ACC112 (cell line): Measurements from ENCODE around the gene RIC8B.

ENCODE experiments used
- H2AFZ ChIP-seq: fragments of 200-600 bp; sonication (generic); one replicate; pipeline ENCODE4 v1.6.0; 2017; ENCODE audit warnings: antibody characterized with exemption, low read length; ENCODE audit not compliant: unreplicated experiment
- H3K27ac ChIP-seq: fragments of 200-600 bp; sonication (generic); 2 replicates; pipeline ENCODE4 v1.5.1; 2014; ENCODE audit warnings: low read depth, mild to moderate bottlenecking, antibody characterized with exemption, low read length, moderate library complexity
- H3K27me3 ChIP-seq: fragments of 200-600 bp; sonication (generic); 2 replicates; pipeline ENCODE4 v1.6.1; 2014; ENCODE audit warnings: mild to moderate bottlenecking, antibody characterized with exemption, low read length, moderate library complexity, mixed read lengths; ENCODE audit not compliant: insufficient read depth
- H3K36me3 ChIP-seq: fragments of 200-600 bp; sonication (generic); 2 replicates; pipeline ENCODE4 v1.6.1; 2016; ENCODE audit warnings: mild to moderate bottlenecking, antibody characterized with exemption, low read length, moderate library complexity, mixed read lengths; ENCODE audit not compliant: insufficient read depth
- H3K4me1 ChIP-seq: fragments of 200-600 bp; sonication (generic); one replicate; pipeline ENCODE4 v1.6.1; 2016; ENCODE audit warnings: low read length, mixed read lengths; ENCODE audit not compliant: insufficient read depth, unreplicated experiment, control insufficient read depth
- H3K4me3 ChIP-seq: fragments of 200-600 bp; sonication (generic); 2 replicates; pipeline ENCODE4 v1.5.1; 2014; ENCODE audit warnings: mild to moderate bottlenecking, low read depth, low read length
- H3K79me2 ChIP-seq: fragments of 200-600 bp; sonication (generic); one replicate; pipeline ENCODE4 v1.6.0; 2016; ENCODE audit warnings: low read length; ENCODE audit not compliant: control insufficient read depth, unreplicated experiment, insufficient read depth

The RIC8B gene

GRCh38 chr12:106801167-106801708 is 26.8 kb downstream of the RIC8B start:
- H3K79me2 ChIP-seq = no peaks in the 10 kb centered on the region

DNA sequence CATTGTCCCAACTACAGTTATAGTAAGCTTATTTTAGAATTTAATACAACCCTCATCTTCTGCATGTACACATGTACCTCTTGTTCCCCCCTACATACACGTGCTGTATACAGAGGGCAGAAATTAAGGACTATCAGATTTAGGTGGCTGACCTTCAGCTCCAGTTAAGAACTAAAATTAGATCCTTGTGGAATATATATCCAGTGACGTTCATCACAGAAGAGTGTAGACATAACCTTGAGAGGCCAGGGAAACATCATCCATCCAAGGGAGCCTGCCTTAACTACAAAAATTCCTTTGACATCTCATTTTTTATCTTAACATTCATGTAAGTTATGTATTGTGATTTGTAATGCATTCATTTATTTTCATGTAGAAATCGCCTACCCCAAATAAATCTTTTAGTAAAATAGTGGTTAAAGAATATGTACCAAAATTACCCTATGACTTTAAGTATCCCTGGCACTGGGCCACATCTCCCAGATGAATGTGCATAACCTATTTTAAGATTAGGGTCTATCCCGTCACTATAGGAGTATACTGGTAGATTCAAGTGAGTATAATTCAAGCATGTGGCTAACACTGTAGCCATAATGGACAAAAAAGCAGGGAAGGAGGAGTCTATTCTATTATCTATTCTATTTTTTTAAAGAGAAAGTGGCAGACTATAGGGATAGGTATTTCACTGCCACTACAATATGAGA is 27.5 kb downstream of the RIC8B start:
- Histone ChIP-seq H3K27ac (no peak overlapping the region), H2AFZ (no peak overlapping the region), H3K4me3 (no peak overlapping the region), H3K4me1 (no peaks in the 10 kb centered on the region), H3K27me3 (no peaks in the 10 kb centered on the region), H3K79me2 (no peaks in the 10 kb centered on the region), H3K36me3 (no peaks in the 10 kb centered on the region)

More at GRCh38 chr12:106801167-106801708, 26.8 kb downstream of the RIC8B start:
- no peaks in the 10 kb centered on the region for H3K27me3 ChIP-seq
- no peak overlapping the region for H3K4me3 ChIP-seq
- H3K4me1 ChIP-seq = no peaks in the 10 kb centered on the region
- H3K27ac ChIP-seq = no peak overlapping the region
- H3K36me3 ChIP-seq = no peaks in the 10 kb centered on the region
- no peak overlapping the region for H2AFZ ChIP-seq

DNA sequence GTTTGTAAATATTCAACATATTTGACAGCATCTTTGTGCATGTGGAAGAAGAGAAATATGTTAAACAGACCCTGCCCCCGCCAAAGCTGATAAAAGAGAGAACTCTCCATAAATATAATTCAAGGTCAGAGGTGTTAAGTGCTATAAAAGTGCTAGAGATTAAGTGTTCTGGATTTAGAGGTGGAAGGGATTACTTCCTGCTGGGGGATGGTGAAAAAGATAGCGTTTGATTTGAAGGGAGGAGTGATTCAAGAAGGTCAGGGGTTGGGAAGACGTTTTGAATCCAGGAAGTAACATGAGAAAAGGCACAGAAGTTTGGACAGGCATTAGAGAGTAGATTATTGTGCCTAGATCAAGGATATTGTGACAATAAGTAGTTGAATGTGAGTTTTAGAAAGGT is 30.2 kb downstream of the RIC8B start:
- Histone ChIP-seq H2AFZ (no peak overlapping the region), H3K4me3 (no peak overlapping the region), H3K27me3 (no peaks in the 10 kb centered on the region), H3K27ac (no peak overlapping the region), H3K36me3 (no peaks in the 10 kb centered on the region), H3K79me2 (no peaks in the 10 kb centered on the region), H3K4me1 (no peaks in the 10 kb centered on the region)

GRCh38 chr12:106814714-106815113 is 40.2 kb downstream of the RIC8B start:
- Histone ChIP-seq H3K4me3 (no peak overlapping the region), H3K27ac (no peak overlapping the region), H3K27me3 (no peaks in the 10 kb centered on the region), H2AFZ (no peak overlapping the region), H3K36me3 (peaks cover 6% of the 10 kb centered on the region; the same call in 1 of the 2 replicates), H3K4me1 (no peaks in the 10 kb centered on the region), H3K79me2 (no peaks in the 10 kb centered on the region)

DNA sequence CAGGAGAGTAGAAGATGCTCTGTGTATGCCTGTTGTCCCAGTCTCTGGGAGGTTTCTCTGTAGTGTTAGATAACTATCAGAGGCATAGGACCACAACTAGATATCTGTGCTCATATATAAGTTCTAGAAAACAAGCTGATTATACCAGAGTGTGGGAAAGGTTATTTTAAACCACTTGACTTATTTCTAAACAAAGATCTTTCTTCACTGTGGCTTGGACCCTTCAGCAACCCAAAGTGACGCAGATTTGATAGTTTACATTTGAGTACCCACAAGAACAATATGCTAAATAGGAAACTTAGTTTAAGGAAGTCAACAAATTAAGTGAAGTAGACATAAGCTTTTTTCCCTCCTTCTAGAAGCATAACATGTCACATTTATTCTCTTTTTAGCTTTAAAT is 41.3 kb downstream of the RIC8B start:
- Histone ChIP-seq H3K36me3 (peaks cover 6% of the 10 kb centered on the region; the same call in 1 of the 2 replicates), H3K4me3 (no peak overlapping the region), H3K27me3 (no peaks in the 10 kb centered on the region), H3K79me2 (no peaks in the 10 kb centered on the region), H3K4me1 (no peaks in the 10 kb centered on the region), H2AFZ (no peak overlapping the region), H3K27ac (no peak overlapping the region)

DNA sequence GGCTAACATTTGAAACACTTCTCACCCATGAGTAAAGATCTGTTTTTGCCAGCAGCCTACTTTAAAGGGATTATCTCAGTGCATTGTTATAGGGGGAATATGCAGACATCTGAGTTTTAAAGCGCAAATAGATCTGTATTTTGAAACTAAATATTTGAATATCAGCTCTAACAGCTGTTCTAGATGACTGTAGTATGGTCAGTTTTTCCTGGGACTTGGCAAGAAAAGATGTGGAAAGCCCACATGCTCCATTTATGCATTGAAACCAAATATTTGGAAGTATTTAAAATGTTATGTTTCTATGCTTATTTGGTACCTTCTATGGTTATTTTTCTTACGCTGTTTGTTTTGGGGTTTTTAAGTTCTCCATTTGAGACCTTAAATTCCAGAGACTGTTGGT is 41.7 kb downstream of the RIC8B start:
- H3K4me1 ChIP-seq = no peaks in the 10 kb centered on the region
- no peak overlapping the region for H2AFZ ChIP-seq
- H3K79me2 ChIP-seq = no peaks in the 10 kb centered on the region
- no peak overlapping the region for H3K4me3 ChIP-seq
- H3K36me3 ChIP-seq = peaks cover 6% of the 10 kb centered on the region; the same call in 1 of the 2 replicates
- no peak overlapping the region for H3K27ac ChIP-seq
- H3K27me3 ChIP-seq = no peaks in the 10 kb centered on the region

DNA sequence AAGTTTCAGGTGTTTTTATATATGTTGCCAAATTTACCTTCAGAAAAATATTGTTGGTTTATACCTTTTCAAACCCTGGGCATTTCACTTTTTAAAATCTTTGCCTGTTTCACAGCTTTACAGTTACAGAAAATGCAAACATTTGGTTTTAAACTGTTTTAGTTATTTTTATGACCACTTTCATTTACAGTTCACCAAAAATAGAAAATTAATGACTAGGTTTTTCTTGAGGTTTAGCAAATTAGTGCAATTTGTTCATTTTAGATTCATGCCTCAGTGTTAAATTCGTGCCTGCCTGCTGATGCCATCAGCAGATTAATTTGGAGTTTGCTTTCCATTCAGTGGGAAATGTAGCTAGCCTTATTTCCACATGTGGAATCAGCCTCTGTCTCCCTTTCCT is 45.5 kb downstream of the RIC8B start:
- Histone ChIP-seq H3K4me1 (no peaks in the 10 kb centered on the region), H3K36me3 (peaks cover under 1% of the 10 kb centered on the region; the same call in 1 of the 2 replicates), H2AFZ (no peak overlapping the region), H3K27ac (no peak overlapping the region), H3K27me3 (no peaks in the 10 kb centered on the region), H3K4me3 (no peak overlapping the region), H3K79me2 (no peaks in the 10 kb centered on the region)

DNA sequence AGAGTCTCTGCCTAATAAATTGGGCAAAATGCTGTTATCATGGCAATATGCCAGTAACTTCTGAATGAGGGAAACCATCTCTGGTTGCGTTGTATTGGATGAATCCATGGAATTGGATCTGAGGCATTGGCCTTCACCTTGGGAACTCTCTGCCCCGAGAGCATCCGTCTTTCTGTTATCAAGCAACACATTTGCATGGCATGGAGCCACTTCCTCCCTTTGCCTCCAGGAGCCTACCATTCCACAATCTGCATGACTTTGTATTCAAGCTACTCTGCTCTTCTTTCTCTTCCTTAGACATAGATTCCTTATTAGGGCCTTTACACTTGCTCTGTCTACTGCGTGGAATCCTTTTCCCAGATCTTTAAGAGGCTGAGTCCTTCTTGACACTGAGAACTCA is 57.2 kb downstream of the RIC8B start:
- no peak overlapping the region for H3K27ac ChIP-seq
- H2AFZ ChIP-seq = no peak overlapping the region
- H3K27me3 ChIP-seq = no peaks in the 10 kb centered on the region
- H3K79me2 ChIP-seq = no peaks in the 10 kb centered on the region
- no peaks in the 10 kb centered on the region for H3K36me3 ChIP-seq
- H3K4me3 ChIP-seq = no peak overlapping the region
- no peaks in the 10 kb centered on the region for H3K4me1 ChIP-seq

DNA sequence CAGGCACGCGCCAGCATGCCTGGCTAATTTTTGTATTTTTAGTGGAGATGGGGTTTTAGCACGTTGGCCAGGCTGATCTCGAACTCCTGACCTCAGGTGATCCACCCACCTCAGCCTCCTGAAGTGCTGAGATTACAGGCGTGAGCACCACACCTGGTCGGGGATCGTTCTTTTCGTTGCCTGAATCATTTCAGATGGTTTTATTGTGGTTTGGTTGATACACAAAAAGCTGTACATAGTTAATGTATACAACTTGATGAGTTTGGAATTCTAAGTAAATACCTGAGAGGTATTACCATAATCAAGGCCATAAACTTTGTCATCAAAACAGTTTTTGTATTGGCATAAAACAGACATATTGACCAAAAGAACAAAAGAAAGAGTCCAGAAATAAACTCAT is 63.3 kb downstream of the RIC8B start:
- no peaks in the 10 kb centered on the region for H3K36me3 ChIP-seq
- no peaks in the 10 kb centered on the region for H3K27me3 ChIP-seq
- peaks cover 18% of the 10 kb centered on the region for H3K4me1 ChIP-seq
- H3K79me2 ChIP-seq = no peaks in the 10 kb centered on the region
- H3K27ac ChIP-seq = no peak overlapping the region
- no peak overlapping the region for H3K4me3 ChIP-seq
- no peak overlapping the region for H2AFZ ChIP-seq

GRCh38 chr12:106839333-106839732 is 64.9 kb downstream of the RIC8B start:
- no peak overlapping the region for H2AFZ ChIP-seq
- H3K4me1 ChIP-seq = peaks cover 18% of the 10 kb centered on the region
- H3K27me3 ChIP-seq = no peaks in the 10 kb centered on the region
- no peaks in the 10 kb centered on the region for H3K36me3 ChIP-seq
- H3K4me3 ChIP-seq = no peak overlapping the region
- no peak overlapping the region for H3K27ac ChIP-seq
- no peaks in the 10 kb centered on the region for H3K79me2 ChIP-seq

DNA sequence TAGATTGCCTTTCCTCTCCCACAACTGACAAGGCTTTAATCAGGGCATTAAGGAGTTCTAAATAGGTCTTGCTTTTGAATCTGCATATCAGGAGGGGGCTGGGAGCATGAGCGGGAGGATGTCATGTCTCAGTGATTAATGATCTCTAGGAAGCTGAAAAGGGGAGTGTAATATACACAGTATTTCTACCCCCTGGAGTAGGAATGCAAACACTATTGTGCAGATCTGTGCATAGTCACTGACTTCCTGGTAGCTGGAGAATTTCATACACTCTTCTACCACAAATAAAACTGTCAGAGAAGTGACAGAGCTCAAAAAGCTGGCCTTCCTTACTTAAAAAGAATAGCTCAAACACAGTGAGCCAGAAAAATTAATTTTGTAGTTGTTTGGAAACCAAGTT is 65.8 kb downstream of the RIC8B start:
- no peaks in the 10 kb centered on the region for H3K27me3 ChIP-seq
- H3K79me2 ChIP-seq = no peaks in the 10 kb centered on the region
- no peak overlapping the region for H3K4me3 ChIP-seq
- H3K27ac ChIP-seq = no peak overlapping the region
- H3K36me3 ChIP-seq = no peaks in the 10 kb centered on the region
- no peak overlapping the region for H2AFZ ChIP-seq
- H3K4me1 ChIP-seq = peaks cover 18% of the 10 kb centered on the region
